NK-92 treated with Interleukin-12 subunit alpha and Interleukin-12 subunit beta, amount 100 ng/mL, for 24 hours (cell line): Measurements from ENCODE around the gene TAS2R30.

ENCODE experiments used
- DNase-seq: peaks from one replicate; lab custom pipeline; 2025; lab: John Stamatoyannopoulos, UW

Gene TAS2R30, protein sequence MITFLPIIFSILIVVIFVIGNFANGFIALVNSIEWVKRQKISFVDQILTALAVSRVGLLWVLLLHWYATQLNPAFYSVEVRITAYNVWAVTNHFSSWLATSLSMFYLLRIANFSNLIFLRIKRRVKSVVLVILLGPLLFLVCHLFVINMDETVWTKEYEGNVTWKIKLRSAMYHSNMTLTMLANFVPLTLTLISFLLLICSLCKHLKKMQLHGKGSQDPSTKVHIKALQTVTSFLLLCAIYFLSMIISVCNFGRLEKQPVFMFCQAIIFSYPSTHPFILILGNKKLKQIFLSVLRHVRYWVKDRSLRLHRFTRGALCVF

GRCh38 chr12:11134305-11134704, at the start of gene TAS2R30:
Gene TAS2R30, minus strand, starts transcription at chr12:11134644. Its CDS starts 400 bp downstream, at chr12:11134244.
- DNase-seq: no peak

- DNase-seq: no peak
Observed at GRCh38 chr12:11183011-11183410, 48.6 kb upstream of the TAS2R30 start.

- DNase-seq: no peak
Observed at GRCh38 chr12:11182529-11182928, 48.1 kb upstream of the TAS2R30 start.

DNA sequence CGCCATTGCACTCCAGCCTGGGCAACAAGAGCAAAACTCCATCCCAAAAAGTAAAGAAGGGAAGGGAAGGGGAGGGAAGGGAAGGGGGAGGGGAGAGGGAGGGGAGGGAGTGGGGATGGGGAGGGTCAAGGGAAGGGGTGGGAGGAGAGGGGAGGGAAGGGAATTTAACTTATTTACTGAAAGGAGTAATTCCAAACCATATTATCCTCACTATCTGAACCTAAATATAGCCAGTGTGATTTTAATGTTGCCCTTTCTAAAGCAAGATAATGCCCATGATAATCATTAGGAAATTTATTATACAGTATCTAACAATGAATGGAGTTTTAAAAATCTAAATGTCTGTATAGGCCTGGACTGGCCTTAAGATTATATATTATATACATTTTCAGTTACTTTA, 43.8 kb upstream of the TAS2R30 start:
- DNase-seq: no peak

DNA sequence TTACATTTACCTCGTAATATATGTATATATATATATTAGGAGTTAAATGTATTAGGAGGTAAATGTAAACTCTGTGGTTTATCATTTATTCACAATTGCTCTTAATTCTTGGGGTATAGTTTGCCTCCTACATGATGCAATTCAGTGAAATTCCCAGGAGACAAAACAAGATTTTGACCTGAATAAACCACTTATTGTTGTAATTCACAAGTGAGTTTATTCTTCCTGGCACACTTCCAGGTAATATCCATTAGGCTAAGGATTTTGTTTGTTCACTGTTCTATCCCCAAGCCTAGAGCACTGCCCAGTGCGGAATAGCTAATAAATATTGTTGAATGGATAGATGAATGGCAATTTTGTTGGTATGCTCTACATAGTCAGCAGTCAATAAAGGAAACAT, 39.6 kb upstream of the TAS2R30 start:
- no peak for DNase-seq

- DNase-seq: no peak
Observed at GRCh38 chr12:11171969-11172675, 37.7 kb upstream of the TAS2R30 start.

- peak; percentile 63 for DNase-seq
Observed at GRCh38 chr12:11171145-11171968, 36.9 kb upstream of the TAS2R30 start, which contains the start of gene SMIM10L1. Gene SMIM10L1, plus strand, starts transcription at chr12:11171194. Its CDS starts 163 bp downstream, at chr12:11171357.

DNA sequence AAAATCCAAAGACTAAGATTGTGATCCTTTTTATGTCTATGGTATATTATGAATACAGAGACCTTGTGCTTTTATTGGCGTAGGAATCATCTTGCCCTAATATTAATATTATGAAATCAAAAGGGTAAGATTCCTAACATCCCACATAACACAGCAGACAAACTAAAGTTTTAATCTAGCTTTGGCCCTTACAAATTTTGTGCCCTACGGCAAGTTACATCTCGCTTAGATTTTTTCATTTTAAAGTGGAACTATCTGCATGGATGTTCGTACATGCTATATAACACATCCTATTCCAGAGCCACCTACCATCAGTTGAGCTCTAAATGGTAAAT, 36.3 kb upstream of the TAS2R30 start:
- DNase-seq: no peak

DNA sequence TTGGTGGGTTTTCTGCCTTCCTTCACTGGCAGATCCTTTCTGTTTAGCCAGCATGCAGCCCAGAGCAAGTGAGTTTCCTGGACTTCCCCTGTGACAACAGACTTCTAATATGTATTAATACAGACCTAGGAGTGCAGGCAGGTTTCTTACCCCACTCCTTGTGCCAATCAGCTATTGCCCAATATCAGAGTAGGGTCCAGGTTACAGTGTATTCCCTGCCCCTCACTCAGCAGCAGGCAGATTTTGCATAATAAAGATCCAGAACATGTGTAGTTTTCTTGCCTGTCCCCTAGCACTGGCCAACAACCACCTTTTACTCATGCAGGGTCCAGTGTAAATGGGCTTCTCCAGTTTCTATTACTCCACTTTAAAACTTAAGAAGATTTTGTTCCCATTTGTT, 31.9 kb upstream of the TAS2R30 start:
- no peak for DNase-seq

DNA sequence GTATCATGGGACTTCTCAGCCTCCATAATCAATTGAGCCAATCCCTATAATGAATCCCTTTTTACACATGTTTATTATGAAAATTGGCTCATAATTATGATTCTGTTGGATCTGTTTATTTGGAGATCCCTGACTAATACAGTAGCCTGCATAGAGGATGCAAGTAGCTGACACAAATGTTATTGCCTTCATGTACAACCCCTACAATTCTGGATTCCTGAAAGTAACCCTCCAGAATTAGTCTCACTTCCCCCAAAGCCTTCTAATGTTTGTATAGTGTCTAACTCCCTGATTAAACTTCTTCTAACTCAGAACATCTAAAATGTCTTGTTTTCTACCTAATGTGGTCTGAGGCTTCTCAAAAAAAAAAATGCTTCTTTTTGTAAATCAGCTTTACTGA, 29.9 kb upstream of the TAS2R30 start:
- DNase-seq: no peak

DNA sequence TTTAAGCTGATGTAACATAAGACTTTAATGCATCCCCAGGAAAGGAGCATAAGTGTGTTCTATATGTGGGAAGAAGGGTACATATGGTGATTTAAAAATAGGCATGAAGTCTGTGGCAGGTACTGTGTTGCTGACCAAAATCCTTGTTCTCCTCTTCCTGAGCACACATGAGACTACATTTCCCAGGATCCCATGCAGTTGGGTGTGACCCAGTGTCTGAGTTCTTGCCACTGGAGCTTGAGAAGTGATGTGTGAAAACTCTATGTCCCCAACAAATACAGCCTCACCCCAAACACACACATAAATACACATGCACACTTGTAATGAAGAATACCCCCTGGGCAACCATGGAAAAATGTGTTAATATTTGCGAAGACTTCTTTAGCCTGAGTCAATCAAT, 28.1 kb upstream of the TAS2R30 start:
- DNase-seq: no peak

DNA sequence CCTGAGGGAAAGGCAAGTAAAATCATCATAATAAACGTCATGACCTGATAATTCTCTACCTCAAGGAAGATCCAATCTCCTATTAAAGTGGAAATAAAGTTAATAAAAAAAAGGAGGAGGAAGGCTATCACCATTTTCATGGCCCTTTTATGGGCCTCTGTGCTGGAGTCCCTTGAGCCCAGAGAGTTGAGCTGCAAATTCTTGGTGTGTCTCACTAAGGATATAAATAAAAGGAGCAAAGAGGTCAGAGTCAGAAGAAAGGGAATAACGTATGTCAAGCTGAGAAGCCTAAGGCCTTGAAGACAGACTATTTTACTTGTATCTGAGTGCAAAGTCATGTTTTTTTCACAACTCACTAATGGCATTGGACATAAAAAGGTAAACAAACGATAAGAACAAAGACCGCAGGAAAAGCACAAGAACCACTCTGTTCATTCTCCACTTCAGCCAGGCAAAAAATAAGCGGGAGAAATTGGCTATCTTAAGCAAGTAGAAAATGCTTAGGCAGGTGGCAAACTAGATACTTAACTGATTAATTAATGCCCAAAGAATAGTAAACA, 24.5 kb upstream of the TAS2R30 start:
- DNase-seq: no peak

GRCh38 chr12:11154400-11154925, 20.0 kb upstream of the TAS2R30 start:
- DNase-seq: no peak

- no peak for DNase-seq
Observed at GRCh38 chr12:11152725-11153124, 18.3 kb upstream of the TAS2R30 start.

DNA sequence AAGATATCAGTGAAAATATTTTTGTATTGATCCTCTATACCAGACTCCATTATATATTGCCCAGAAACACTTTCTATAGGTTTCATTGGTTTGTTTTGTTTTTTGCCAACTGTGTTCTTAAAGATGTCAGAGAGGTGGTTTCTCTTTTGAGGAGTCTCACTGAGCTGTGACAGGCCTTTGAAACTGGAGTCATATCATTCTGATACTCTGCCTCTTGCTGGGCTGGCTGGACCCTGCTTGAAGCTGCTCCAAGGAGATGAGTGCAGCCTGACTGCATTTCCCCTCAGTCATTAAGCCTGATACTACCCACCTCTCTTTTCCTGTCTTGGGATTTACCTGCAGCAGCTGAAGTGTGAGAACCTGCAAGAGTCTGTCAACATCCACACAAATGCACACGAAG, 16.4 kb upstream of the TAS2R30 start:
- DNase-seq: no peak

GRCh38 chr12:11147420-11147819, 13.0 kb upstream of the TAS2R30 start:
- DNase-seq: no peak

DNA sequence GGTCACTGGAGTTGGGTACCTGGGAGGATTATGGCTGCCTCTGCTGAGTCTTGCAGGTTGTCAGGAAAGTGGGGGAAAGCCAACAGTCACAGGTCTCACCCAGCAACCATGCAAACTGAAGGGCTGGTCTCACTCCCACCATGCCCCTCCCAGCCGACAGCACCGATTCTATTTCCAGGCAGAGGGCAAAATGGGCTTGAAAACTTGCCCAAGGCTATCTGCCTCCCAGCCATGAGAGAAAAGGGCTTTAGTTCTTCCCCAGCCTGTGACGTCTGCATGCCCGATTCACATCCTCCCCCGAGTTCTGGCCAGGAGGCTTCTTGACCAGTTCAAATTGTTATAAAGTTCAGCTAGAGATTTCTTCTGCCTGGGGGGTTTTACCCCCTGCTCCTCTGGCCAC, 9.9 kb upstream of the TAS2R30 start:
- DNase-seq: no peak

GRCh38 chr12:11143352-11143751, 8.9 kb upstream of the TAS2R30 start:
- no peak for DNase-seq

GRCh38 chr12:11136075-11136474, 1.6 kb upstream of the TAS2R30 start:
- no peak for DNase-seq

DNA sequence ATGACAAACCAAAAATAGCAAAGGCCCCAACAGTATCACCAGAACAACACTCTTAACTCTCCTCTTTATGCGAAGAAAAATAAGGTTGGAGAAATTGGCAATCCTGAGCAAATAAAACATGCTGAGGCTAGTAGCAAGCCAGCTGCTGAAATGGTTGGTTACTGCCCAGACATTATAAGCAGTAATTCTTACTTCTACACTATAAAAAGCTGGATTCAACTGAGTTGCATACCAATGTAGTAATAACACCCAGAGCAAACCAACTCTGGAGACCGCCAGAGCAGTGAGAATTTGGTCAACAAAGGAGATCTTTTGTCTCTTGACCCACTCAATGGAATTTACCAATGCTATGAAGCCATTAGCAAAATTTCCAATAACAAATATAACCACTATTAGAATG, 628 bp downstream of the TAS2R30 start:
- no peak for DNase-seq

DNA sequence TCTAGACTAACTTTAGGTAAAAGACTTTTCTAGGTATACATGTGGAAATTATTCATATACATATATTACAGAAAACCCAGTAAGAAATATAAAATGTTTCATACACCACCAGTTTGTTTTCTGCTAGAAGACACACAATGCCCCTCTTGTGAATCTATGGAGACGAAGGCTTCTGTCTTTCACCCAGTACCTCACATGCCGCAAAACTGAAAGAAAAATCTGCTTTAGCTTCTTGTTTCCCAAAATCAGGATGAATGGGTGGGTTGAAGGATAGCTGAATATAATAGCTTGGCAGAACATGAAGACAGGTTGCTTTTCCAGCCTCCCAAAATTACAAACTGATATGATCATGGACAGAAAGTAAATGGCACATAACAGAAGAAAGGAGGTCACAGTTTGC, 1.3 kb downstream of the TAS2R30 start:
- DNase-seq: no peak

- no peak for DNase-seq
Observed at GRCh38 chr12:11130999-11131398, 3.4 kb downstream of the TAS2R30 start.
